ENCODE results near the gene MRPS23.

Gene MRPS23

DNA sequence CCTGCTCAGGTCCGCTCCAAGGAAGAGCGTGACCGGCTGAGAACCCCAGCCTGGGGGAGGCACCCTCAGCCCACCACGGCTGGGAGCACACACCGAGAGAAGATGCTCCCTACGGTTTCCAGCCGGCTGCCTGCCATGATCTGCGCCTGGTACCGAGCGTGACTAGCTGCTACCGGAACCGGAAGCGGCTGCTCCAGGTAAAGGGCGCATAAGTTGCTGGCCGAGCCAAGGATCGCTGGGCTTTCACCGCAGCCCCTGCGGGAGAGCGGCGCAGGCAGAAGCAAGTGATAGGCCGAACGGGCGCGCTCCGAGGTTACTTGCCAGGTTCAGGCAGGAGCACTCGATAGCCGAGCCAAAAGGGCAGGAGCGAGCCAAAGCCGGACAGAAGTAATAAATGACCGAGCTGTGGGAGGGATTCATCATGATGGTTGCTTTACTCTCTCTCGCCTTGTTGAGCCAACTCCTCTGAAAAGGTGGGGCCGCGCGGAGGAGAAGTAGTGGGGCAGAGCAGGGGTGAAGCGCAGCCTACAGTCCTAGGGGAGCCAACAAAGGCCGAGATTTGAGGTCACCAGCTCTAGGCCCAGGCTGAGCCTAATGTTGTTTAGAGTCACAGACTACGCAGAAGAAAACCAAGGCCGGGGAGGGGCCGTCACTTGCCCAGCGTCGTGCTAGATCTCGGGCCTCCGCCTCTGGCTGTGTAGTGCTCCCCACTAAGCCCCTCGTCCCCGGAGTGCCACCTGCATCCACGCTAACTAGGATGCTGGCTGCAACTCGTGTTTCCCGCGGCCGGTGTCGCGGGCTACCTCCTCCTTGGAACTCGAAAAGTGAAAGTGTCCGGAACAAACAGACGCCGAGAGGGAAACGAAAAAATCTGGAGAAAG is at the start of gene MRPS23:
MRPS23 (minus strand) TSS at position 171 of the 881 bp plus-strand sequence; CDS start at position 137, 34 bp downstream.
- Mint-ChIP-seq H3K27me3 (no peaks in the 10 kb centered on the region), H3K9me3 (no peaks in the 10 kb centered on the region), H3K4me3 (peak within 1 kb of the TSS; percentile 99), H3K36me3 (peaks cover 10% of the 10 kb centered on the region), H3K27ac (peak within 1 kb of the TSS; percentile 97), H3K4me1 (peaks cover 43% of the 10 kb centered on the region)

GRCh38 chr17:57899391-57899790 is 49.5 kb upstream of the MRPS23 start:
- H3K9me3 Mint-ChIP-seq, result no peaks in the 10 kb centered on the region
- H3K4me1 Mint-ChIP-seq, result peaks cover 18% of the 10 kb centered on the region
- no peaks in the 10 kb centered on the region for H3K27me3 Mint-ChIP-seq
- no peak overlapping the region for H3K27ac Mint-ChIP-seq
- H3K36me3 Mint-ChIP-seq, result no peaks in the 10 kb centered on the region
- no peak overlapping the region for H3K4me3 Mint-ChIP-seq

DNA sequence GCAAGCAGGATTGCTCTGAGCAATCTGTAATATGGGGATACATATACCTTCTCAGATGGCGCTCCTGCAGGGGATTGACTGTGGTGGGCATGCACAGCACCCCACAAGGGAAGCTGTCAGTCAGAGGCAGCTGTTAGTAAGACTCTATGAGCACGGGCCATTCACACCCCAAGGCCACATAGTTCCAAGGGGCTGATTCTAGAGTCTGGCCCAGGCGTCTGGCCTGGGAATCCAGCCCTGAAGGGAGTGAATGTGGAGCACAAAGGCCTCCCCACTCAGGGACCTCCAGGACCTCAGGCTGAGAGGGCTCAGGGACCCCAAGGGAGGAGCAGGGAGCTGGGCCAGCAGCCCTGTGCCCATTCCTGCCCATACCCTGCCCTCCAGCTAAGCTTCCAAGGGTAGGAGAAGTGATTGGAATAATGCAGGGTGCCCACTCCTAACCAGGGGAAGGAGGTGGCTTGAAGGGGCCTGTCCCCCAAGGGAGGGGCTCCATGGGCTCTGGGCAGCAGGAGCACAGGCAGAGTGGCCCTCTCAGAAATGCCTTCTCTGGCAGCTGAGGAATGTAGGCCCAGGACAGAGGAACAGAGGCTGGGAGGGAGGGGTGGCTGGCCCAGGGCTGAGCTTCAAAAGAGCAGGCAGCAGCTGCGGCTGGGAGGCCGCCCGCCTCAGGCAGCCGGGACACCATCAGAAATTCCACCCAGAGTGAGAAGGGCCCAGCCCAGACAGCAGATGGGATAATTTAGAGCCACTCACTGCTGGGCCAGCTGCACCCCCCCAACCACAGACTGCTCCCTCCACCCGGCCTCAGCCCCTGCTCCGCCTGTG is 48.9 kb upstream of the MRPS23 start:
- H3K4me1 Mint-ChIP-seq, result peaks cover 17% of the 10 kb centered on the region
- no peaks in the 10 kb centered on the region for H3K27me3 Mint-ChIP-seq
- H3K36me3 Mint-ChIP-seq, result no peaks in the 10 kb centered on the region
- no peaks in the 10 kb centered on the region for H3K9me3 Mint-ChIP-seq
- H3K4me3 Mint-ChIP-seq, result no peak overlapping the region
- no peak overlapping the region for H3K27ac Mint-ChIP-seq

- Mint-ChIP-seq H3K4me3 (no peak overlapping the region), H3K9me3 (no peaks in the 10 kb centered on the region), H3K36me3 (no peaks in the 10 kb centered on the region), H3K4me1 (peaks cover 11% of the 10 kb centered on the region), H3K27me3 (no peaks in the 10 kb centered on the region), H3K27ac (no peak overlapping the region)
These were observed 45.7 kb upstream of the MRPS23 start for GRCh38 chr17:57895382-57896060.

DNA sequence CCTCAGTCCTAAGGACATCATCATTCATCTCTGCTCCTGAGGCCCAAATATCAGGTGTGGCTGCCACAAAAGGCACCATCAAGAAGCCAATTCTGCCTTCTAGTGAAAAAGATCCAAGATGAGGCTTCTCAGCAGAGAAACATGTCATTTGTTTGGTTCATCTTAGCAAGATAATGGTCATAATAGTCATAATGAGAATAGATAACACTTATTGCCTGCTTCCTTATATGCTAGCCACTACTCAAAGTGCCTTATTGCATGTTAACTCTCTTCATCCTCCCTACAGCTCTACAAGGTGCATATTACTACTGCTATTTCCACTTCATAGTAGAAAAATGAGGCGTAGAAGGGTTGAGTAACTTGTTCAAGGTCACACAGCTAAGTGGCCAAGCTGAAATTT is 45.0 kb upstream of the MRPS23 start:
- no peak overlapping the region for H3K4me3 Mint-ChIP-seq
- peaks cover 11% of the 10 kb centered on the region for H3K4me1 Mint-ChIP-seq
- no peaks in the 10 kb centered on the region for H3K27me3 Mint-ChIP-seq
- no peak overlapping the region for H3K27ac Mint-ChIP-seq
- no peaks in the 10 kb centered on the region for H3K36me3 Mint-ChIP-seq
- no peaks in the 10 kb centered on the region for H3K9me3 Mint-ChIP-seq

GRCh38 chr17:57892820-57893595 is 43.2 kb upstream of the MRPS23 start:
- Mint-ChIP-seq H3K27ac (no peak overlapping the region), H3K36me3 (no peaks in the 10 kb centered on the region), H3K4me3 (no peak overlapping the region), H3K4me1 (peaks cover 6% of the 10 kb centered on the region), H3K27me3 (no peaks in the 10 kb centered on the region), H3K9me3 (no peaks in the 10 kb centered on the region)

DNA sequence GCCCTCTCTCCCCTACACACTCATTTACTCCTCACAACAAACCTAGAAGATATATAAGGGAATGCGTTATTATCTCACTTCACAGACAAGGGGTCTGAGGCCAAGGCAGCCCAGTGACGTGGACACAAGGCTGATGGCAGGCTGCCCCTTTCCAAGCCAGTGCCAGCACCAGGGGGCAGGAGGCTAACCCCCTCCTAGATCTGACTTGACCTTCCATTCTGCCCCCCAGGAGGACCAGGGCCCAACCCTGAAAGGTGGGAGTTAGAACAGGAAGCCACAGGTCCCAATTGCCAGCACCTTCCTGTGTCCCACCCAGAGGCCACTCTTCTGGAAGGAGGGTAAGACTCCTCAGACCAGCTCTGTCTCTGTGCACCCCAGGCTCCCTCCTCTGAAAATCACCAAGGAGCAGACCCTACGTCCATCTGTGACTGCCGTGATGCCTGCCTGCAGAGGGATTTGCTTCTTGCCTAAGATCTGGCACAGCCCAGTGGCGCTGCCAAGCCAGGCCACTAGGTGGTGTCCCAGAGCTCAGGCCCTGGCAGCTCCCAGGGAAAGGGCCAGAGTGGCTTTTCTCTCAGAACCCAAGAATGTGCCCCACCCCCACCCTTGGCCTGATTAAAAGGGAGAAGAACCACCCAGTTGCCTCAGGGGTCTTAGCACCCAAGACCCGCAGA is 42.4 kb upstream of the MRPS23 start:
- no peak overlapping the region for H3K27ac Mint-ChIP-seq
- no peaks in the 10 kb centered on the region for H3K9me3 Mint-ChIP-seq
- no peaks in the 10 kb centered on the region for H3K36me3 Mint-ChIP-seq
- no peak overlapping the region for H3K4me3 Mint-ChIP-seq
- H3K27me3 Mint-ChIP-seq, result no peaks in the 10 kb centered on the region
- H3K4me1 Mint-ChIP-seq, result peaks cover 6% of the 10 kb centered on the region

GRCh38 chr17:57890857-57891232 is 41.0 kb upstream of the MRPS23 start:
- no peaks in the 10 kb centered on the region for H3K36me3 Mint-ChIP-seq
- no peak overlapping the region for H3K4me3 Mint-ChIP-seq
- no peaks in the 10 kb centered on the region for H3K9me3 Mint-ChIP-seq
- H3K27ac Mint-ChIP-seq, result no peak overlapping the region
- H3K4me1 Mint-ChIP-seq, result peaks cover 6% of the 10 kb centered on the region
- H3K27me3 Mint-ChIP-seq, result no peaks in the 10 kb centered on the region

GRCh38 chr17:57889892-57890856 is 40.3 kb upstream of the MRPS23 start:
- no peaks in the 10 kb centered on the region for H3K9me3 Mint-ChIP-seq
- H3K4me3 Mint-ChIP-seq, result no peak overlapping the region
- no peak overlapping the region for H3K27ac Mint-ChIP-seq
- H3K4me1 Mint-ChIP-seq, result peaks cover 6% of the 10 kb centered on the region
- no peaks in the 10 kb centered on the region for H3K36me3 Mint-ChIP-seq
- no peaks in the 10 kb centered on the region for H3K27me3 Mint-ChIP-seq

DNA sequence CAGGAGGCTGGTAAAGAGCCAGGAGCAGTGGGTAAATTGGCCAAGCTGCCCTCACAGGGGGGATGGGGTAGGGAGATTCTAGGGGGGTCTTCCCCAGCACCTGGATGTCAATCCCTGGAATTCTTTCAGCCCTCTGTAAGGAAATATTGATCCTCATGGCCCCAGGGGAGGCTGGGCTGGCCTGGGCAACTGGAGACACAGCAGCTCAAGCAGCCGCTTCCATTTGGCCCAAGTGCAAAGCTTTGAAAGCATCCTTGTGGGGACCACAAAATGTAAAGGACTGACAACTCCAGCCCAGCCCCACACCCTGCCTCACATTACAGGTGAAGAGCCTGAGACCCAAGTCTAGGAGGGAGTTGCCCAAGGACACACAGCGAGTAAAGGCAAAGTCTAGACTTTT is 39.4 kb upstream of the MRPS23 start:
- Mint-ChIP-seq H3K27me3 (no peaks in the 10 kb centered on the region), H3K4me3 (no peak overlapping the region), H3K27ac (no peak overlapping the region), H3K9me3 (no peaks in the 10 kb centered on the region), H3K36me3 (no peaks in the 10 kb centered on the region), H3K4me1 (peaks cover 6% of the 10 kb centered on the region)

DNA sequence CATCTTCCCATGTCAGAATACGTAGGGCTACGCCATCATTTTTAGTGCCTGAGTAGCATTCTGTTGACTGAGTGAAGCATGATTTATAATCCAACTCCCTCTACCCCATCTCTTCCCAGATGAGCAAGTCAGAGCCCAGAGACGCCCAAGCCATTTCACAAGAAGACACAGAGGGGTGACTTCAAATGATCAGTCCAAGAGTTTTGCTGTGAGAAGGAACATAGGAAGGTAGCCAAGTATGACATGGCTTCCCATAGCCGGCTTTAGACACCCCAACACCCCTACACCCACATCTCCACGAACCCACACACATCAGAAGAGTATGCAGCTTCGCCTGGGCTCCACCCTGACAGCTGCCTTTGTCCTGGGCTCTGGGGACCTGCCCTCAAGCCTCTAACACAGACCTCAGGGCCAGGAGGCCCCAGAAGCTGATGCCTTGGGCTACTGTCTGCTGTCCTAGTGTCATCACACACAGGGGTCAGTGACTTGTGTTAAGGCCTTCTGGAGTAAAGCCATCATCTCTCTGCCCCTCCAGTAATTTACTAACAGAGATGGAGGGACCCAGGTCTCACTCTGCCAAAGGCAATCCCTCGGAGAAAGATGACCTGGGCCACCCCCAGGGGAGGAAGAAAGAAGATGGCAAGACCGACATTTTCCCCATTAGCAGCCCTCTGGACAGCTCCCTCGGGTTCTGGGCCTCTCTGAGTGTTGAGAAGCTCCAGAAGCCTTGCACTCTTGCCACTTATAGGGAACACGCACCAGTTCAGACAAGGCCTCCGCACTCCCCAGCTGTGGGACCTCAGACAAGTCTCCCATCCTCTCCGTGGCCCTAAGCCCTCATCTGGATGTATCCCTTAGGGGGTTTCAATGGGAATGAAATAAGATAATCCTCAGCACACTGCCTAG is 38.7 kb upstream of the MRPS23 start:
- peaks cover 6% of the 10 kb centered on the region for H3K4me1 Mint-ChIP-seq
- no peaks in the 10 kb centered on the region for H3K27me3 Mint-ChIP-seq

DNA sequence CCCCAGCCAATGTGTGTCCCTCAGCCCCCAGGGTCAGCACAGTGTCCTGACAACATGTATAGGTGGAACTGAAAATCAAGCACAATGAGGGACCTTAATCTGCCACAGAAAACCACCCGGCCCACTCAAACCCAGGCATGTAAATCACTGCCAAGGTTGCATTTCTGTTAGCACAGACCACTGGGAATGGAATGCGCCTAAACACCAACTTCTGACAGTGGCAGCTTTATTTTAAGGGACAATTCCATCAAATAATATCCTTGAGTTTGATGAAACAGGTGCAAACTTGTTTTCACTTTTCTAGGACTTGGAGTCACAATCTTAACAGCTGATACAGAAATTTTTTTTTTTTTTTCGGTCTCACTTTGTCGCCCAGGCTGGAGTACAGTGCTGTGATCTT is 37.3 kb upstream of the MRPS23 start:
- H3K9me3 Mint-ChIP-seq, result no peaks in the 10 kb centered on the region
- H3K27me3 Mint-ChIP-seq, result no peaks in the 10 kb centered on the region
- no peak overlapping the region for H3K27ac Mint-ChIP-seq
- no peaks in the 10 kb centered on the region for H3K4me1 Mint-ChIP-seq
- H3K4me3 Mint-ChIP-seq, result no peak overlapping the region
- H3K36me3 Mint-ChIP-seq, result no peaks in the 10 kb centered on the region

More for the DNA sequence above, 38.7 kb upstream of the MRPS23 start:
- H3K9me3 Mint-ChIP-seq, result no peaks in the 10 kb centered on the region
- no peaks in the 10 kb centered on the region for H3K36me3 Mint-ChIP-seq
- no peak overlapping the region for H3K27ac Mint-ChIP-seq
- no peak overlapping the region for H3K4me3 Mint-ChIP-seq

GRCh38 chr17:57886020-57886419 is 36.2 kb upstream of the MRPS23 start:
- H3K27me3 Mint-ChIP-seq, result no peaks in the 10 kb centered on the region
- no peaks in the 10 kb centered on the region for H3K9me3 Mint-ChIP-seq
- no peak overlapping the region for H3K27ac Mint-ChIP-seq
- no peaks in the 10 kb centered on the region for H3K36me3 Mint-ChIP-seq
- peaks cover under 1% of the 10 kb centered on the region for H3K4me1 Mint-ChIP-seq
- H3K4me3 Mint-ChIP-seq, result no peak overlapping the region
